Activated CD4-positive, alpha-beta T cell treated with anti-CD3 and anti-CD28 coated beads for 1 hour (primary cell): ENCODE results near the gene RASGRF2.

Experiments used
- DNase-seq: peaks from one replicate; pipeline ENCODE4 v3.0.0-alpha.2; 2020

RASGRF2 gene

GRCh38 chr5:81181576-81182316, 221.6 kb downstream of the RASGRF2 start:
- DNase-seq, result no peak

- DNase-seq, result no peak
Measured at GRCh38 chr5:81182396-81183390, 222.5 kb downstream of the RASGRF2 start.

GRCh38 chr5:81183811-81184748, 223.9 kb downstream of the RASGRF2 start:
- DNase-seq, result no peak

GRCh38 chr5:81184749-81185110, 224.6 kb downstream of the RASGRF2 start:
- no peak for DNase-seq

- no peak for DNase-seq
Measured at GRCh38 chr5:81187885-81188284, 227.7 kb downstream of the RASGRF2 start.

- DNase-seq, result no peak
Measured at GRCh38 chr5:81188962-81189361, 228.8 kb downstream of the RASGRF2 start.

- DNase-seq, result no peak
Measured at GRCh38 chr5:81189875-81190498, 229.8 kb downstream of the RASGRF2 start.

- no peak for DNase-seq
Measured at GRCh38 chr5:81191726-81192372, 231.7 kb downstream of the RASGRF2 start.

- DNase-seq, result no peak
Measured at GRCh38 chr5:81192373-81192750, 232.2 kb downstream of the RASGRF2 start.

- peak; percentile 66 for DNase-seq
Measured at GRCh38 chr5:81194633-81195334, 234.6 kb downstream of the RASGRF2 start.

- no peak for DNase-seq
Measured at GRCh38 chr5:81195335-81195929, 235.3 kb downstream of the RASGRF2 start.

- no peak for DNase-seq
Measured at GRCh38 chr5:81202655-81203054, 242.5 kb downstream of the RASGRF2 start.

GRCh38 chr5:81203729-81204128, 243.6 kb downstream of the RASGRF2 start:
- no peak for DNase-seq

GRCh38 chr5:81204205-81204604, 244.0 kb downstream of the RASGRF2 start:
- DNase-seq, result no peak

- DNase-seq, result no peak
Measured at GRCh38 chr5:81205058-81205457, 244.9 kb downstream of the RASGRF2 start.

- DNase-seq, result no peak
Measured at GRCh38 chr5:81207009-81207408, 246.8 kb downstream of the RASGRF2 start.

- no peak for DNase-seq
Measured at GRCh38 chr5:81208904-81209303, 248.7 kb downstream of the RASGRF2 start.

GRCh38 chr5:81209386-81209785, 249.2 kb downstream of the RASGRF2 start:
- DNase-seq, result no peak

- DNase-seq, result no peak
Measured at GRCh38 chr5:81209869-81210493, 249.8 kb downstream of the RASGRF2 start.

- DNase-seq, result no peak
Measured at GRCh38 chr5:81212211-81212751, 252.1 kb downstream of the RASGRF2 start.
